ENCODE measurements around the gene IFNLR1.

IFNLR1 gene

DNA sequence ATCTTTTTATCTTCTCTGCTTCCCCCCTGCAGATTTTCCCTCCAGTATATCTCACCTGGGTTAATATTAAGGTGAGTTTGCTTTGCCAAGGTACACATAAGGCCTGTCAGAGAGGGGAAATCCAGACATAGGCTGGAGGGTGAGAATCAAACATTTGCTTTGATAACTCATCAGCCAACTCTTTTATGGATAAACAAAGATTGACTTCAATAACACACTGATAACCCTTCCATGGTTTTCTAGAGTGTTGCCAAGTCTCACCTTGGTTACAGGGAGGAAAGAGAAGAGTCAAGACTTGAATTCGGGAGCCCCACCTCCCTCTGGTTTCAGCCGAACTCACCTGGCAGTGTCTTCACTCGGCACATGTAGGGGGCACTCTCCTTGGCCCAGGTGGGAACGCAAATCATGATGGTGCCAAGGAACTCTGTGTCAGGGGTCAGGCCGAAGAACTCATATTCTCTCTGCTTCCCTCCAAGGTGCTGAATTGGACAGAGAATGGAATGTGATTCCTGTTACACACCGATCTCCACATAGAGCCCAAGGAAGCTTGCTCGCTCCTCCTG is 59.2 kb downstream of the IFNLR1 start:
- Histone ChIP-seq H2AFZ (ENCODE audit: low read depth, low read length, severe bottlenecking) (no peak overlapping the region), H3K9me3 (ENCODE audit: insufficient read depth, low read length) (no peaks in the 10 kb centered on the region), H3K27me3 (ENCODE audit: low read length) (no peaks in the 10 kb centered on the region), H3F3A (ENCODE audit: insufficient read depth) (no peaks in the 10 kb centered on the region), H4K20me1 (ENCODE audit: low read depth, low read length) (no peaks in the 10 kb centered on the region), H3K36me3 (ENCODE audit: low read length) (no peaks in the 10 kb centered on the region), H3K9ac (ENCODE audit: low read length) (no peak overlapping the region), H3K79me2 (ENCODE audit: insufficient read depth, low read length) (no peaks in the 10 kb centered on the region), H3K4me3 (ENCODE audit: insufficient read depth, low read length, poor library complexity, severe bottlenecking) (no peak overlapping the region), H3K27ac (ENCODE audit: low read depth, low read length) (no peak overlapping the region), H3K9me2 (replicated peaks; ENCODE audit: insufficient read depth, low read length) (no peaks in the 10 kb centered on the region), H3K4me2 (ENCODE audit: low read depth, low read length, poor library complexity, severe bottlenecking) (no peak overlapping the region)
- TF ChIP-seq EZH2phosphoT487 (conservative IDR thresholded peaks at IDR 0.05; ENCODE audit: low read length), result no peak
- TF ChIP-seq, protein P1, sequence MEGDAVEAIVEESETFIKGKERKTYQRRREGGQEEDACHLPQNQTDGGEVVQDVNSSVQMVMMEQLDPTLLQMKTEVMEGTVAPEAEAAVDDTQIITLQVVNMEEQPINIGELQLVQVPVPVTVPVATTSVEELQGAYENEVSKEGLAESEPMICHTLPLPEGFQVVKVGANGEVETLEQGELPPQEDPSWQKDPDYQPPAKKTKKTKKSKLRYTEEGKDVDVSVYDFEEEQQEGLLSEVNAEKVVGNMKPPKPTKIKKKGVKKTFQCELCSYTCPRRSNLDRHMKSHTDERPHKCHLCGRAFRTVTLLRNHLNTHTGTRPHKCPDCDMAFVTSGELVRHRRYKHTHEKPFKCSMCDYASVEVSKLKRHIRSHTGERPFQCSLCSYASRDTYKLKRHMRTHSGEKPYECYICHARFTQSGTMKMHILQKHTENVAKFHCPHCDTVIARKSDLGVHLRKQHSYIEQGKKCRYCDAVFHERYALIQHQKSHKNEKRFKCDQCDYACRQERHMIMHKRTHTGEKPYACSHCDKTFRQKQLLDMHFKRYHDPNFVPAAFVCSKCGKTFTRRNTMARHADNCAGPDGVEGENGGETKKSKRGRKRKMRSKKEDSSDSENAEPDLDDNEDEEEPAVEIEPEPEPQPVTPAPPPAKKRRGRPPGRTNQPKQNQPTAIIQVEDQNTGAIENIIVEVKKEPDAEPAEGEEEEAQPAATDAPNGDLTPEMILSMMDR (IDR thresholded peaks at IDR 0.05; ENCODE audit: insufficient read depth, low read length, poor library complexity, severe bottlenecking), result no peak

DNA sequence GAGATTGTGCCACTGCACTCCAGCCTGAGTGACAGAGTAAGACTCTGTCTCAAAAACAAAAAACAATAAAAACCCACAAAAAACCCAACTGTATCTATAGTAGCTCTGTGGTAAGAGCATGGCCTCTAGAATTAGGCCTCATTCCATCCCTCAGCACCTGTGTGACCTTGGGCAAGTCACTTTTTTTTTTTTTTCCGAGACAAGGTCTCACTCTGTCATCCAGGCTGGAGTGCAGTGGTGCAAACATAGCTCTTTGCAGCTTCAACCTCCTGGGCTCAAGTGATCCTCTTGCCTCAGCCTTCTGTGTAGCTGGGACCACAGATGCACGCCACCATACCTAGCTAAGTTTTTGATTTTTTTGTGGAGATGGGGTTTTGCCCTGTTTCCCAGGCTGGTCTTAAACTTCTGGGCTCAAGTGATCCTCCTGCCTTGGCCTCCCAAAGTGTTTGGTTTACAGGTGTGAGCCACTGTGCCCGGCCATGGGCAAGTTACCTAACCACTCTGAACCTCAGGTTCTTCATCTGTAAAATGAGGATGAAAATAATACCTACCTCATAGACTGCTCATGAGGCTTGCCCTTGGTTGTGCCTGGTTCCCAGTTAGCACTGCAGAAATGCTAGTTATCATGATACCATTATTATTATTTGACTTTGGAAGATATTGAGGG is 59.8 kb downstream of the IFNLR1 start:
- Histone ChIP-seq H3K27me3 (ENCODE audit: low read length) (no peaks in the 10 kb centered on the region), H3K9ac (ENCODE audit: low read length) (no peak overlapping the region), H3K36me3 (ENCODE audit: low read length) (no peaks in the 10 kb centered on the region), H3F3A (ENCODE audit: insufficient read depth) (no peaks in the 10 kb centered on the region), H3K9me2 (replicated peaks; ENCODE audit: insufficient read depth, low read length) (no peaks in the 10 kb centered on the region), H3K4me3 (ENCODE audit: insufficient read depth, low read length, poor library complexity, severe bottlenecking) (no peak overlapping the region), H2AFZ (ENCODE audit: low read depth, low read length, severe bottlenecking) (no peak overlapping the region), H3K4me2 (ENCODE audit: low read depth, low read length, poor library complexity, severe bottlenecking) (no peak overlapping the region), H3K79me2 (ENCODE audit: insufficient read depth, low read length) (no peaks in the 10 kb centered on the region), H4K20me1 (ENCODE audit: low read depth, low read length) (no peaks in the 10 kb centered on the region), H3K27ac (ENCODE audit: low read depth, low read length) (no peak overlapping the region), H3K9me3 (ENCODE audit: insufficient read depth, low read length) (no peaks in the 10 kb centered on the region)
- no peak for TF ChIP-seq EZH2phosphoT487 (conservative IDR thresholded peaks at IDR 0.05; ENCODE audit: low read length)
- TF ChIP-seq, protein P1 (IDR thresholded peaks at IDR 0.05; ENCODE audit: insufficient read depth, low read length, poor library complexity, severe bottlenecking), result no peak

DNA sequence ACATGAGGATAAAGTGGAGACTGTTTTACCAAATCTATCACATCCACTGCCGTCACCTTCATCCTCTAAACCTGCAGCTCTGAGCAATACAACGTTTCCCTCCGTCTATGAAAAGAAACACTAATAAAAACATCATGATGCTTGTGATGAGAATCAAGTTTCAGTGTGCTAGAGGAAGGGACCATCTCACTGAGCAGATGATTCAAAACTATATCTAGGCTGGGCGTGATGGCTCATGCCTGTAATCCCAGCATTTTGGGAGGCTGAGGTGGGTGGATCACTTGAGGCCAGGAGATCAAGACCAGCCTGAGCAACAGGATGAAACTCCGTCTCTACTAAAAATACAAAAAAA is 60.4 kb downstream of the IFNLR1 start:
- Histone ChIP-seq H3K9me2 (replicated peaks; ENCODE audit: insufficient read depth, low read length) (no peaks in the 10 kb centered on the region), H3K27me3 (ENCODE audit: low read length) (no peaks in the 10 kb centered on the region), H3K79me2 (ENCODE audit: insufficient read depth, low read length) (no peaks in the 10 kb centered on the region), H3K27ac (ENCODE audit: low read depth, low read length) (no peak overlapping the region), H3K9ac (ENCODE audit: low read length) (no peak overlapping the region), H2AFZ (ENCODE audit: low read depth, low read length, severe bottlenecking) (no peak overlapping the region), H3K4me3 (ENCODE audit: insufficient read depth, low read length, poor library complexity, severe bottlenecking) (no peak overlapping the region), H3K9me3 (ENCODE audit: insufficient read depth, low read length) (no peaks in the 10 kb centered on the region), H3K36me3 (ENCODE audit: low read length) (no peaks in the 10 kb centered on the region), H3F3A (ENCODE audit: insufficient read depth) (no peaks in the 10 kb centered on the region), H4K20me1 (ENCODE audit: low read depth, low read length) (no peaks in the 10 kb centered on the region), H3K4me2 (ENCODE audit: low read depth, low read length, poor library complexity, severe bottlenecking) (no peak overlapping the region)
- TF ChIP-seq EZH2phosphoT487 (conservative IDR thresholded peaks at IDR 0.05; ENCODE audit: low read length), result no peak
- TF ChIP-seq, protein P1 (IDR thresholded peaks at IDR 0.05; ENCODE audit: insufficient read depth, low read length, poor library complexity, severe bottlenecking), result no peak

Data from SU-DHL-6 (cell line).